ENCODE measurements around the gene CHST15.

The CHST15 gene

DNA sequence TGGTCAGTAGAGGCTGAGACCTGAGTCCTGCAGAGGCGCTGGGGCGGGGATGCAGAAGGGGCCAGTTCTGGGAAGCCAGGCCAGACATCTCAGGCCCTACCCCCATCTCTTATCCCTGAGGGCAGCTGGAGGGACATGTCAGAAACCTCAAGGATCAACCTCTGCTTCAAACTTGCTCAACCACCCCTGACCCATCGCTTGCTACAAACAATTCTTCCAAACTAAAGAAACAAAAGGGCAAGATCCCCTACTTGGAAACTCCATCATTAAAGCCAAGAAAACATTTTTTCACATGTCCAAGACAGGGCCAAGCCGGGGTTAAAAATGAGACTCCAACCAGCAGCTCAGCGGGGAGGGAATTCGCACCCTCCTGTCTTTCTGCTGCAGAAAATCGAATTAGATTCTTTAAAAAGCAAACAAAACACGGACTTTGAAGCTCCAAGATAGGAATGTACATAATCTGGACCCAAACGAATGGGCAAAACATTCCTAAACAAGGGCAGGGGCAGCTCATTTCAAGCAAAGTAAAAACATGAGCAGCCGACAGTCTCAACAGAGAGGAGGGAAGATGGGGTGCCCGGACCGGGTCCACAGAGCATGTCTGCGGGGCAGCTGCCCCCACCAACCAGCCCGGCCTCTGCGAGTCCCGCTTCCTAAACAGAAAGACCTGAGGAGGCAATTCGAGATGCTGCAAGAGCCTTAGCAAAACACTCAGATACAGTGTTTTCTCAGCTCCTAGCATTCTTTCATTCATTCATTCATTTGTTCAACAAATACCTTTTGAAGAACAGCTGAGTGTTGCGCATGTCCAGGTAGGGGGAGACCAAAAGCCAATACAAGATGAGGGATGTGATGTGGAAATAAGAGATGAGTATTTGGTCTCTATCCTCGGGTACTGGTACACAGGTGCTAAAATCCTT, 44.8 kb downstream of the CHST15 start:
- Histone ChIP-seq H3K27me3 (ENCODE audit: insufficient read depth, low read length, poor library complexity, severe bottlenecking) (no peaks in the 10 kb centered on the region), H3K9ac (ENCODE audit: low read depth, low read length, poor library complexity, severe bottlenecking) (no peak overlapping the region), H2AFZ (ENCODE audit: low read length) (no peak overlapping the region), H4K20me1 (ENCODE audit: insufficient read depth, low read length, poor library complexity, severe bottlenecking) (no peaks in the 10 kb centered on the region), H3K79me2 (ENCODE audit: insufficient read depth, low read length) (no peaks in the 10 kb centered on the region), H3F3A (ENCODE audit: low read depth) (no peaks in the 10 kb centered on the region), H3K4me2 (ENCODE audit: low read depth, low read length, poor library complexity, severe bottlenecking) (no peak overlapping the region), H3K4me3 (ENCODE audit: low read length, poor library complexity, severe bottlenecking) (no peak overlapping the region), H3K9me2 (replicated peaks; ENCODE audit: low read depth, low read length) (no peaks in the 10 kb centered on the region), H3K4me1 (ENCODE audit: insufficient read depth, low read length, poor library complexity, severe bottlenecking) (peaks cover 2% of the 10 kb centered on the region), H3K9me3 (ENCODE audit: insufficient read depth, low read depth, low read length) (no peaks in the 10 kb centered on the region), H3K36me3 (ENCODE audit: insufficient read depth, low read length) (no peaks in the 10 kb centered on the region)
- TF ChIP-seq, protein P1, sequence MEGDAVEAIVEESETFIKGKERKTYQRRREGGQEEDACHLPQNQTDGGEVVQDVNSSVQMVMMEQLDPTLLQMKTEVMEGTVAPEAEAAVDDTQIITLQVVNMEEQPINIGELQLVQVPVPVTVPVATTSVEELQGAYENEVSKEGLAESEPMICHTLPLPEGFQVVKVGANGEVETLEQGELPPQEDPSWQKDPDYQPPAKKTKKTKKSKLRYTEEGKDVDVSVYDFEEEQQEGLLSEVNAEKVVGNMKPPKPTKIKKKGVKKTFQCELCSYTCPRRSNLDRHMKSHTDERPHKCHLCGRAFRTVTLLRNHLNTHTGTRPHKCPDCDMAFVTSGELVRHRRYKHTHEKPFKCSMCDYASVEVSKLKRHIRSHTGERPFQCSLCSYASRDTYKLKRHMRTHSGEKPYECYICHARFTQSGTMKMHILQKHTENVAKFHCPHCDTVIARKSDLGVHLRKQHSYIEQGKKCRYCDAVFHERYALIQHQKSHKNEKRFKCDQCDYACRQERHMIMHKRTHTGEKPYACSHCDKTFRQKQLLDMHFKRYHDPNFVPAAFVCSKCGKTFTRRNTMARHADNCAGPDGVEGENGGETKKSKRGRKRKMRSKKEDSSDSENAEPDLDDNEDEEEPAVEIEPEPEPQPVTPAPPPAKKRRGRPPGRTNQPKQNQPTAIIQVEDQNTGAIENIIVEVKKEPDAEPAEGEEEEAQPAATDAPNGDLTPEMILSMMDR (conservative IDR thresholded peaks at IDR 0.05; ENCODE audit: low read length), result no peak
- no peak for TF ChIP-seq EZH2phosphoT487 (IDR thresholded peaks at IDR 0.05; ENCODE audit: borderline replicate concordance)

DNA sequence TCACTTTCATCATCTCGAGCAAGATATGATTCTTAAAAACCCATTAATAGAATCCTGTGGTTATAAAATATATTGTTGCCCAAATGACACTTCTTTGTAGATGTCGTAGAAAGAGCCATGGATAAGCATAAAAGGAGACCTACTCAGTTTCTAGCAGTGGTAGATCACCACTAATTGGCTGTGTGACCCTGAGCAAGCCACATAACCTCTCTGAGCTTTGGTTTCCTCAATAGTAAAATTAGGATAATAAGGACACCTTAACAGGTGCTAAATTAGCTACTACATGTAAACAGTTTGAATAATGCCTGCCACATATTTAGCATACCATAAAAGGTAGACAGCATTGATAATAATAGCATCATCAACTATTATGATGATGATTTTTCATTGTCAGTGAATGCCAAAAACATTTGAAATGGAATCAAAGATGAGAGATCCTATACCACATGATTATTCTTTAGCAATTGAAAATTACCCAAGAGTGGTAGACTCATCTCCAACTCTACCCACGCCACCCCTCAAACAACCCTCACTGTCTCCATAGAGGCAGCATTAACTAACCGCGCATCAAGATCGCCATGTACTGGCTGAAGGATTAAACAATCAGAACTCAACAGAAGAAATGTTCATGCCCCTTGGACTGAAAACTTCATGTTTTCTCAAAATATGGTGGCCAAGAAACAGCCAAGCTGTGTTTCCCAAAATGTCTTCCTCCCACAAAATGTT, 45.8 kb downstream of the CHST15 start:
- no peaks in the 10 kb centered on the region for H3K27me3 ChIP-seq (ENCODE audit: insufficient read depth, low read length, poor library complexity, severe bottlenecking)
- TF ChIP-seq, protein P1 (conservative IDR thresholded peaks at IDR 0.05; ENCODE audit: low read length), result no peak
- no peak for TF ChIP-seq EZH2phosphoT487 (IDR thresholded peaks at IDR 0.05; ENCODE audit: borderline replicate concordance)
- H3K4me2 ChIP-seq (ENCODE audit: low read depth, low read length, poor library complexity, severe bottlenecking), result no peak overlapping the region
- H3K9ac ChIP-seq (ENCODE audit: low read depth, low read length, poor library complexity, severe bottlenecking), result no peak overlapping the region
- no peaks in the 10 kb centered on the region for H4K20me1 ChIP-seq (ENCODE audit: insufficient read depth, low read length, poor library complexity, severe bottlenecking)
- no peak overlapping the region for H3K4me3 ChIP-seq (ENCODE audit: low read length, poor library complexity, severe bottlenecking)
- no peaks in the 10 kb centered on the region for H3K36me3 ChIP-seq (ENCODE audit: insufficient read depth, low read length)
- H3K9me2 ChIP-seq (replicated peaks; ENCODE audit: low read depth, low read length), result no peaks in the 10 kb centered on the region
- H2AFZ ChIP-seq (ENCODE audit: low read length), result no peak overlapping the region
- peaks cover 9% of the 10 kb centered on the region for H3K4me1 ChIP-seq (ENCODE audit: insufficient read depth, low read length, poor library complexity, severe bottlenecking)
- no peaks in the 10 kb centered on the region for H3K9me3 ChIP-seq (ENCODE audit: insufficient read depth, low read depth, low read length)
- no peaks in the 10 kb centered on the region for H3F3A ChIP-seq (ENCODE audit: low read depth)
- H3K79me2 ChIP-seq (ENCODE audit: insufficient read depth, low read length), result no peaks in the 10 kb centered on the region

DNA sequence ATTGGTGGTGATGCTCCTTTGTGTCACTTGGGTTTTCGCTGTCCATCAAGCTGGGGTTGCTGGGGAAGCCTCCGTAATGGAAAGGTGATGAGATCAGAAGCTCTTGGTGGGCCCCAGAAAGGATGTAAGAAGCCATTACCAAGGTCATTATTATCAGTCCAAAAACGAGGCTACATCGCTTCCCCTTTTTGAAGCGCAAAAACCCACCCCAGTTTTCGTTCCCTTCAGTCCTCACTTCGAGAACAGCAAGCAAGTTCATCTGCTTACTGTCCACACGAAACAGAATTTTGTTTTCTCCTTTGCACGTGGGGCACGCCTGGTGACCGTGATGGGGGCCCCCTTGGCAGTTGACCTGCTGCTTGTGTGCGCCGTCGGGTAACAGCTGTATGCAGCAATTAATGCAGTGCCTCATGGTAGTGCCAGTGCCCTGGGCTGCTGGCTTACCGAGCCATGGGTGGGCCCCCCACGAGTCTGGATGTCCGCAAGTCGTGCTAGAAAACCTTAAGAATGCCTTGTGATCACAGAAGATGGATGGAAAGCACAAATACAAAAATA, 47.5 kb downstream of the CHST15 start:
- H3K27me3 ChIP-seq (ENCODE audit: insufficient read depth, low read length, poor library complexity, severe bottlenecking), result no peaks in the 10 kb centered on the region
- no peak overlapping the region for H3K4me3 ChIP-seq (ENCODE audit: low read length, poor library complexity, severe bottlenecking)
- no peaks in the 10 kb centered on the region for H4K20me1 ChIP-seq (ENCODE audit: insufficient read depth, low read length, poor library complexity, severe bottlenecking)
- no peak for TF ChIP-seq EZH2phosphoT487 (IDR thresholded peaks at IDR 0.05; ENCODE audit: borderline replicate concordance)
- TF ChIP-seq, protein P1 (conservative IDR thresholded peaks at IDR 0.05; ENCODE audit: low read length), result no peak
- no peaks in the 10 kb centered on the region for H3K36me3 ChIP-seq (ENCODE audit: insufficient read depth, low read length)
- no peak overlapping the region for H2AFZ ChIP-seq (ENCODE audit: low read length)
- no peaks in the 10 kb centered on the region for H3F3A ChIP-seq (ENCODE audit: low read depth)
- H3K9me2 ChIP-seq (replicated peaks; ENCODE audit: low read depth, low read length), result no peaks in the 10 kb centered on the region
- no peak overlapping the region for H3K9ac ChIP-seq (ENCODE audit: low read depth, low read length, poor library complexity, severe bottlenecking)
- H3K4me1 ChIP-seq (ENCODE audit: insufficient read depth, low read length, poor library complexity, severe bottlenecking), result peaks cover 9% of the 10 kb centered on the region
- no peaks in the 10 kb centered on the region for H3K79me2 ChIP-seq (ENCODE audit: insufficient read depth, low read length)
- H3K4me2 ChIP-seq (ENCODE audit: low read depth, low read length, poor library complexity, severe bottlenecking), result no peak overlapping the region
- no peaks in the 10 kb centered on the region for H3K9me3 ChIP-seq (ENCODE audit: insufficient read depth, low read depth, low read length)

Measured in Loucy (cell line).